GM12878 (cell line): ENCODE results near the gene LSAMP. TPM values are rescaled to one million over a fixed set of nuclear protein-coding genes. Genes with fewer than 3 reads are reported as not detected.
A peak's percentile ranks its signal among the peaks of the same experiment; 100 is the strongest.
"Not testable (repeated sequence)": the region's sequence is repeated elsewhere in the genome, so short reads cannot be mapped to it uniquely, and the experiment has no call there.

Experiments used
- ATAC-seq: fragments of 200-7000 bp; cut with Tn5 transposase; 3 replicates; pipeline ENCODE4 v1.9.1; 2020; ENCODE audit warnings: mild to moderate bottlenecking, moderate library complexity
- BruUV-seq: library from RNA; stranded (reverse); fragments of 400-500 nt; replicated peaks from 2 replicates; lab custom pipeline; 2021; lab: Mats Ljungman, UMichigan
- CTCF ChIA-PET: fragments of 300-600 bp; sonication (Branson Sonifier 250); formaldehyde crosslinking; extraction: SDS; loops from one replicate; lab custom pipeline; 2021; ENCODE audit warnings: inconsistent platforms; lab: Yijun Ruan, JAX
- POLR2A ChIA-PET: fragments of 350-600 bp; formaldehyde crosslinking; extraction: SDS; loops from one replicate; lab custom pipeline; 2021; ENCODE audit warnings: inconsistent platforms; lab: Charles Lee
- RAD21 ChIA-PET: fragments of 300-600 bp; sonication (Branson Sonifier 250); formaldehyde crosslinking; loops from one replicate; lab custom pipeline; 2023; ENCODE audit warnings: antibody characterized with exemption; ENCODE audit not compliant: unreplicated experiment; lab: Charles Lee
- SMC1A ChIA-PET: fragments of 300-600 bp; sonication (Branson Sonifier 250); formaldehyde crosslinking; loops from one replicate; lab custom pipeline; 2023; ENCODE audit not compliant: unreplicated experiment, uncharacterized antibody; lab: Charles Lee
- DNase-seq: peaks from one replicate; pipeline ENCODE4 v3.0.0-alpha.2; 2011; ENCODE audit warnings: low read depth, low spot score
- FAIRE-seq: peaks from 3 replicates; lab custom pipeline; 2011; peaks lifted over from hg19 to GRCh38; lab: Jason Lieb, UNC
- H2AFZ ChIP-seq: 2 replicates; pipeline ENCODE4 v1.6.0; 2011; ENCODE audit warnings: low read depth, low read length, control low read depth; ENCODE audit not compliant: control insufficient read depth
- H3K27ac ChIP-seq: 2 replicates; pipeline ENCODE4 v1.5.1; 2011; ENCODE audit warnings: control low read depth; ENCODE audit not compliant: control insufficient read depth, insufficient read depth
- H3K27me3 ChIP-seq, 2 experiments: replicated peaks in 1 of 2; 2 replicates each; pipeline versions ENCODE4 v1.6.0 to v1.6.1; 2011; ENCODE audit warnings: low read length in 1 of 2; ENCODE audit not compliant: control insufficient read depth in 2 of 2, insufficient read depth in 2 of 2
- H3K36me3 ChIP-seq, 2 experiments: 2 replicates each; pipeline ENCODE4 v1.5.1; 2011; ENCODE audit warnings: low read length in 1 of 2; ENCODE audit not compliant: control insufficient read depth in 2 of 2, insufficient read depth in 2 of 2
- H3K4me1 ChIP-seq: 2 replicates; pipeline ENCODE4 v1.6.1; 2011; ENCODE audit warnings: mild to moderate bottlenecking, low read length, moderate library complexity, mixed read lengths; ENCODE audit not compliant: control insufficient read depth, insufficient read depth
- H3K4me2 ChIP-seq: 2 replicates; pipeline ENCODE4 v1.6.0; 2011; ENCODE audit warnings: control low read depth; ENCODE audit not compliant: control insufficient read depth, insufficient read depth
- H3K4me3 ChIP-seq: fragments of 200-600 bp; sonication (generic); 2 replicates; pipeline ENCODE4 v1.5.1; 2016
- H3K79me2 ChIP-seq: 2 replicates; pipeline ENCODE4 v1.6.0; 2011; ENCODE audit warnings: low read length; ENCODE audit not compliant: control insufficient read depth, insufficient read depth
- H3K9ac ChIP-seq: 2 replicates; pipeline ENCODE4 v1.8.0; 2011; ENCODE audit warnings: low read length, control low read depth, mixed read lengths; ENCODE audit not compliant: control insufficient read depth, insufficient read depth
- H3K9me3 ChIP-seq: replicated peaks from 3 replicates; pipeline ENCODE4 v1.5.1; 2011; ENCODE audit warnings: mild to moderate bottlenecking, low read length; ENCODE audit not compliant: control insufficient read depth, insufficient read depth
- H4K20me1 ChIP-seq: 2 replicates; pipeline ENCODE4 v1.6.0; 2011; ENCODE audit not compliant: control insufficient read depth, insufficient read depth
- ATF7 ChIP-seq: fragments of 450-650 bp; IDR thresholded peaks from 2 replicates; pipeline ENCODE4 v1.6.1; 2016; ENCODE audit warnings: low read depth, mild to moderate bottlenecking
- CHD1 ChIP-seq: IDR thresholded peaks from 2 replicates; pipeline ENCODE4 v1.6.1; 2012; ENCODE audit warnings: low read depth, low read length, improper control_type of control experiment
- CHD2 ChIP-seq: IDR thresholded peaks from 2 replicates; pipeline ENCODE4 v1.6.1; 2011; ENCODE audit warnings: low read depth, low read length, improper control_type of control experiment, borderline replicate concordance
- FOXM1 ChIP-seq: IDR thresholded peaks from 2 replicates; pipeline ENCODE4 v1.6.1; 2012; ENCODE audit warnings: low read depth, mild to moderate bottlenecking, inconsistent platforms, low read length, moderate library complexity
- POLR2A ChIP-seq: IDR thresholded peaks from 2 replicates; pipeline ENCODE4 v1.6.1; 2011; ENCODE audit warnings: low read depth, mild to moderate bottlenecking, low read length
- RELA ChIP-seq: fragments of 450-650 bp; IDR thresholded peaks from 2 replicates; pipeline ENCODE4 v1.8.0; 2014; ENCODE audit warnings: borderline replicate concordance; ENCODE audit not compliant: partially characterized antibody
- RUNX3 ChIP-seq: IDR thresholded peaks from 2 replicates; pipeline ENCODE4 v1.6.1; 2012; ENCODE audit warnings: low read length, inconsistent platforms
- SMAD1 ChIP-seq: fragments of 450-650 bp; IDR thresholded peaks from 2 replicates; pipeline ENCODE4 v1.6.1; 2018; ENCODE audit warnings: mild to moderate bottlenecking, low read depth; ENCODE audit not compliant: partially characterized antibody
- whole genome bisulfite sequencing: methylation state at CpG from one replicate; pipeline ENCODE4 v1.1.6; 2016; ENCODE audit warnings: low lambda C conversion rate; ENCODE audit not compliant: insufficient replicate concordance, insufficient coverage; ENCODE audit errors: missing lambda C conversion rate; 5-methylcytosine and 5-hydroxymethylcytosine counted together
- in situ Hi-C: fragments of 300-500 bp; cut with MboI; formaldehyde crosslinking; loops from 9 replicates; pipeline ENCODE4 v1.14.3; 2018; ENCODE audit warnings: mixed read lengths
- intact Hi-C: fragments of 100-400 bp; cut with micrococcal nuclease; formaldehyde crosslinking; loops from one replicate; pipeline ENCODE4 v1.14.2; 2022; ENCODE audit not compliant: unreplicated experiment
- polyA plus RNA-seq, 11 experiments: library from polyadenylated mRNA; depleted of rRNA in 4 of 11; unstranded in 6 of 11; stranded (reverse) in 5 of 11; fragments of >200 nt; fragmentation: Nextera tagmentation in 4 of 11; fragmentation: Illumina TruSeq in 1 of 11; extraction: Ambion mirVana in 4 of 11; extraction: Trizol in 1 of 11; gene quantifications; 1 replicate in 1 of 11; 2 replicates in 10 of 11; pipeline versions ENCODE4 v1.2.1 to v1.2.3, GENCODE V29; 2011 to 2016; ENCODE audit warnings: inconsistent platforms in 2 of 11, missing spikeins in 2 of 11, low read depth in 1 of 11
- total RNA-seq, 4 experiments: library from RNA; depleted of rRNA in 3 of 4; stranded (reverse); fragments of >200 nt in 3 of 4; fragmentation: Illumina TruSeq in 1 of 4; extraction: Trizol in 1 of 4; gene quantifications; 2 replicates each; pipeline versions ENCODE4 v1.2.1 to v1.2.3, GENCODE V29; 2013 to 2021
- TF ChIP-seq, protein P1 (sequence below): fragments of 150-350 bp; IDR thresholded peaks from 2 replicates; pipeline ENCODE4 v1.6.1; 2016; ENCODE audit warnings: low read depth, low read length

The LSAMP gene
- total and polyA plus RNA-seq, 10 of the 15 experiments (the other 5 are each of a cell fraction or from before 2014, with no cell fraction given) = 2.0 to 12.7 (median 6.5) TPM

- in situ Hi-C loops (no loop called here), intact Hi-C loops (no loop called here)
Observed at GRCh38 chr3:115792206-115792955, 652.9 kb downstream of the LSAMP start.

DNA sequence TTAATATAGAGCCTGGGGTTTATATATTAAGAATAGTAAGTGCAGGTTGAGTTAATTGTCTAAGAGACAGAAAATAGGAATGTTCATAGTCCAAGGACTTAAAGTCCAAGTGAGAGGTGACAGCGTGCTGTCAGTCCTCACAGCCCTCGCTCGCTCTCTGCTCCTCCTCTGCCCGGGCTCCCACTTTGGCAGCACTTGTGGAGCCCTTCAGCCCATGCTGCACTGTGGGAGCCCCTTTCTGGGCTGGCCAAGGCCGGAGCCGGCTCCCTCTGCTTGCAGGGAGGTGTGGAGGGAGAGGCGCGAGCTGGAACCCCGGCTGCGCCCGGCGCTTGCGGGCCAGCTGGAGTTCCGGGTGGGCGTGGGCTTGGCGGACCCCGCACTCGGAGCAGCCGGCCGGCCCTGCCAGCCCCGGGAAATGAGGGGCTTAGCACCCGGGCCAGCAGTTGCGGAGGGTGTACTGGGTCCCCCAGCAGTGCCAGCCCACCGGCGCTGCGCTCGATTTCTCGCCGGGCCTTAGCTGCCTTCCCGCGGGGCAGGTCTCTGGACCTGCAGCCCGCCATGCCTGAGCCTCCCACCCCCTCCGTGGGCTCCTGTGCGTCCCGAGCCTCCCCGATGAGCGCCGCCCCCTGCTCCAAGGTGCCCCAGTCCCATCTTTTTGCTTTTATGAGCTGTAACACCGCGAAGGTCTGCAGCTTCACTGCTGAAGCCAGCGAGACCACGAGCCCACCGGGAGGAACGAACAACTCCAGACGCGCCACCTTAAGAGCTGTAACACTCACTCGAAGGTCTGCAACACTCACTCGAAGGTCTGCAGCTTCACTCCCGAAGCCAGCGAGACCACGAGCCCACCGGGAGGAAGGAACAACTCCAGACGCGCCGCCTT lies 653.8 kb downstream of the LSAMP start:
- H3K36me3 ChIP-seq, H3K9ac ChIP-seq, FAIRE-seq, in situ Hi-C loops, H3K79me2 ChIP-seq, DNase-seq, H3K4me1 ChIP-seq, H3K27me3 ChIP-seq, H2AFZ ChIP-seq, H3K4me3 ChIP-seq, POLR2A ChIA-PET, CTCF ChIA-PET, intact Hi-C loops, H3K9me3 ChIP-seq, H4K20me1 ChIP-seq, H3K4me2 ChIP-seq, BruUV-seq, RAD21 ChIA-PET, ATAC-seq, H3K27ac ChIP-seq: not testable (repeated sequence)
- SMC1A ChIA-PET = interaction anchor here (1.0 kb wide), 1 partner anchor 14 kb away, joined by 4 read pairs; no protein-coding TSS in a partner anchor
- 71% methylated on average over 55 of the region's 55 CpGs for WGBS

More at GRCh38 chr3:115792206-115792955, 652.9 kb downstream of the LSAMP start:
- H4K20me1 ChIP-seq = no peaks in the 10 kb centered on the region
- RAD21 ChIA-PET = no interaction called here
- TF ChIP-seq FOXM1 = no peak
- TF ChIP-seq, protein P1, sequence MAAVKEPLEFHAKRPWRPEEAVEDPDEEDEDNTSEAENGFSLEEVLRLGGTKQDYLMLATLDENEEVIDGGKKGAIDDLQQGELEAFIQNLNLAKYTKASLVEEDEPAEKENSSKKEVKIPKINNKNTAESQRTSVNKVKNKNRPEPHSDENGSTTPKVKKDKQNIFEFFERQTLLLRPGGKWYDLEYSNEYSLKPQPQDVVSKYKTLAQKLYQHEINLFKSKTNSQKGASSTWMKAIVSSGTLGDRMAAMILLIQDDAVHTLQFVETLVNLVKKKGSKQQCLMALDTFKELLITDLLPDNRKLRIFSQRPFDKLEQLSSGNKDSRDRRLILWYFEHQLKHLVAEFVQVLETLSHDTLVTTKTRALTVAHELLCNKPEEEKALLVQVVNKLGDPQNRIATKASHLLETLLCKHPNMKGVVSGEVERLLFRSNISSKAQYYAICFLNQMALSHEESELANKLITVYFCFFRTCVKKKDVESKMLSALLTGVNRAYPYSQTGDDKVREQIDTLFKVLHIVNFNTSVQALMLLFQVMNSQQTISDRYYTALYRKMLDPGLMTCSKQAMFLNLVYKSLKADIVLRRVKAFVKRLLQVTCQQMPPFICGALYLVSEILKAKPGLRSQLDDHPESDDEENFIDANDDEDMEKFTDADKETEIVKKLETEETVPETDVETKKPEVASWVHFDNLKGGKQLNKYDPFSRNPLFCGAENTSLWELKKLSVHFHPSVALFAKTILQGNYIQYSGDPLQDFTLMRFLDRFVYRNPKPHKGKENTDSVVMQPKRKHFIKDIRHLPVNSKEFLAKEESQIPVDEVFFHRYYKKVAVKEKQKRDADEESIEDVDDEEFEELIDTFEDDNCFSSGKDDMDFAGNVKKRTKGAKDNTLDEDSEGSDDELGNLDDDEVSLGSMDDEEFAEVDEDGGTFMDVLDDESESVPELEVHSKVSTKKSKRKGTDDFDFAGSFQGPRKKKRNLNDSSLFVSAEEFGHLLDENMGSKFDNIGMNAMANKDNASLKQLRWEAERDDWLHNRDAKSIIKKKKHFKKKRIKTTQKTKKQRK = no peak
- no peak for TF ChIP-seq CHD1
- TF ChIP-seq POLR2A = no peak
- no peak for TF ChIP-seq RELA
- no peak for TF ChIP-seq CHD2
- TF ChIP-seq ATF7 = no peak
- TF ChIP-seq RUNX3 = no peak
- no peak for TF ChIP-seq SMAD1
- TF ChIP-seq, all 136 proteins: peak for 0
- Histone ChIP-seq H3K36me3 (no peaks in the 10 kb centered on the region), H2AFZ (no peak overlapping the region), H3K4me2 (no peak overlapping the region), H3K4me3 (no peak overlapping the region), H3K9ac (no peak overlapping the region), H3K79me2 (no peaks in the 10 kb centered on the region), H3K4me1 (no peaks in the 10 kb centered on the region), H3K9me3 (no peaks in the 10 kb centered on the region), H3K27me3 (0 out of 4 replicates have a peak, but pooled peaks cover 0 to 2% of the 10 kb centered on the region in 2 experiments), H3K27ac (no peak overlapping the region)
- ChIA-PET SMC1A (interaction anchor here (0.9 kb wide), 1 partner anchor 8 kb away, joined by 3 read pairs; no protein-coding TSS in a partner anchor), CTCF (no interaction called here), POLR2A (no interaction called here)
- FAIRE-seq (no peak), ATAC-seq (peak; percentile 83), DNase-seq (no peak)
- 35% methylated on average over 6 of the region's 6 CpGs for WGBS
- BruUV-seq = no TSS peak
